NCI-H146 treated with DMSO at 0.1 percent for 48 hours (cell line): Measurements from ENCODE around the gene KIFAP3.

Experiments used
- DNase-seq: peaks from one replicate; lab custom pipeline; 2025; ENCODE audit not compliant: unreplicated experiment; lab: John Stamatoyannopoulos, UW

Gene KIFAP3

GRCh38 chr1:169995993-169996392 lies 78.5 kb downstream of the KIFAP3 start:
- no peak for DNase-seq

DNA sequence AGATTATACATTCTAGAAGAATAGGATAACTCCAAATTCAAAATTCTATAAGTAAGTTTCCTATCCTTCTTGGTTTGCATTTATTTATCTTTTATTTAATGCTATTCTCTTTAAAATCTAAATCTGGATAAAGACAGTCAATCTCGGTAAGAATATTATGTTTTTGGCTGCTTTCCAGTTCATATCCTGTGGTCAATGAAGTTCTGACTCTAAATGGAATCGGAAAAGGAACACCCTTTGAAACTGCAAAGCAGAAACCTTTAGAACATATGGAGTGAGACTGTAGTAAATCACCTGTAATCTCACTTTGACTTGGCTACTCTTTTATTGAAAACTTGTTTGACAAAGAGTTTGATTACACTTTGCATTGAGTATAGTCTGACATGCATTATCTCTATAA lies 85.2 kb downstream of the KIFAP3 start:
- DNase-seq = no peak

GRCh38 chr1:169985757-169986156 lies 88.7 kb downstream of the KIFAP3 start:
- DNase-seq = no peak

DNA sequence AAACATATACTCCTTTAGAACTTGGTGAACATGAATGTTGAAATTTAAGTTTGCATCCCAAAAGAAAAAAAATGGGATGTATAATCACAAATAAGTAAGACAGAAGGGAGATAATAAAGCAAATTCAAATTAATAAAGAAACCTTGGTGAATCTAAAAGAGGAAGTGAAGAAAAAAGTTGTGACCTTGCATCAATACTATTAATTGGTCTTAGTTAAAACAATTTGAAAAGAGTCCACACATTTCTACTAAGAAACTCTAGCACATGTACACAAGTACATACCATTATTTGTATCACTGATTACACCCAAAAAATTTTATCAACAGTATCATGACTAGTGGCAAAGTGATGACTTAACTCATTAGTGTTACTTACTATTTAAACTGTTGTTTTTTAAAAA lies 100.4 kb downstream of the KIFAP3 start:
- DNase-seq = no peak

DNA sequence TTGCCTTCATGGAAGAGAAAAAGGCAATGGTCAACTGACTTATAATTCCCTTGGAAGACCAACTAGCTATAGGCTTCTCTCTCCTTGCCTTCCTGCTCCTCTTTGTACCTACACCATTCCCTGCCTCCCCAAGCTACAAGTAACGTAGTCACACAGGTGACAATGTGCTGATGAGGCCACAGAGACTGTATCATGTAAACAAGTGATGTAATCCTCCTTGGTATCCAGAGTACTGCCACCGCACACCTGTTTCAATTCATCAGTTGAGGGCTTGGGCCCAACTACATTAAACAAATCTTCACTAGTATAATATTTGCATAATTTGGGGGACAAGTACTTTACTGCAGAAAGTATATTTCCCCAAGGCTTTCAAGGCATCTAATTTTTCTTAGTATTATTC lies 104.4 kb downstream of the KIFAP3 start:
- no peak for DNase-seq

- DNase-seq = no peak
Measured at GRCh38 chr1:169968174-169968573, 106.3 kb downstream of the KIFAP3 start.

DNA sequence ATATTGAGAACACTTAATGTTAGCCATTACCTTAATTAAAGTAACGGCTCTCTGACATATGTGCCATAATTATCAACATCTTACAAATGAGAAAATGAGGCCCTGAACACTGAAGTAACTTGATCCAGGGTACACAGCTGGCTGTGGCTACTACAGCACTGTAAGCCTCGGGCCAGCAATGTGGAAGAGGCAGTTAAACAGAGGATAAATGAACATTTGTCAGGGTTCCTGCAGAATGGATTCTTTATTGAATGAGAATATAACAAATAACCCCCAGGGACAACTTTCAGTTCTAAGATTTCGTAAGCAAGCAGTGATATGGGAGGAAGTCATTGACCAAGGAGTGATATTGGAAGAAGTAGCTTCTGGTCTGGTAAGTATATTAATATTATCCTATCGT lies 110.3 kb downstream of the KIFAP3 start:
- DNase-seq = no peak

GRCh38 chr1:169959686-169960085 lies 114.8 kb downstream of the KIFAP3 start:
- no peak for DNase-seq

- no peak for DNase-seq
Measured at GRCh38 chr1:169958987-169959386, 115.5 kb downstream of the KIFAP3 start.

DNA sequence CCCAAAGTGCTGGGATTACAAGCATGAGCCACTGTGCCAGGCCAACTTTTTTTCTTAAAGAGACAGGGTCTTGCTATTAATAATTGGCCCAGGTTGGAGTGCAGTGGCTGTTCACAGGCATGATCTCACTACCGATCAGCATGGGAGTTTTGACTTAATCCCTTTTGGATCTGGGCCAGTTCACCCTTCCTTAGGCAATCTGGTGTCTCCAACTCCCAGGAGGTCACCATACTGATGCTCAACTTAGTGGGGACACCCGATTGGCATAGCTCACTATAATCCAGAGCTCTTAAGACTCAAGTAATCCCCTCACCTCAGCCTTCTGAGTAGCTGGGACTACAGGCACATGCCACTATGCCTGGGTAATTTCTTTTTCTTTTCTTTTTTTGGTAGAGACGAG lies 116.6 kb downstream of the KIFAP3 start:
- DNase-seq = no peak

GRCh38 chr1:169951108-169951507 lies 123.4 kb downstream of the KIFAP3 start:
- DNase-seq = no peak

DNA sequence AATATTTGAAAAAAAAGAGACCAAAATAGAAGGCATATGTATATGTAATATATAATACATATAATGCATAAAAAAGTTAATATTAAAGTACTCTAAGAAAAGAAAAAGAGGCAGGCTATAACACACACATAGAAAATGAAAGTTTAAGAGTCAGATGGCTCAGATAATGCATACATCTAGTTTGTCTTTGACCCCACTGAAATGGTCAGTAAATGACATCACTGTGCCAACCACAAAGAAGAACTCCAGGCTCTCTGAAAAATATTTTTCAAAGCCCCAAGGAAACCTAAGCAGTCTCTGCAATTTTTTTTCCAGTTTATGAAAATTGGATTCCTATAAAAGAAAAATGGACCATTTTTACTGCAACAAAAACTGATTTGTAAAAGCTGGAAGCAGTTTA lies 125.4 kb downstream of the KIFAP3 start:
- no peak for DNase-seq

DNA sequence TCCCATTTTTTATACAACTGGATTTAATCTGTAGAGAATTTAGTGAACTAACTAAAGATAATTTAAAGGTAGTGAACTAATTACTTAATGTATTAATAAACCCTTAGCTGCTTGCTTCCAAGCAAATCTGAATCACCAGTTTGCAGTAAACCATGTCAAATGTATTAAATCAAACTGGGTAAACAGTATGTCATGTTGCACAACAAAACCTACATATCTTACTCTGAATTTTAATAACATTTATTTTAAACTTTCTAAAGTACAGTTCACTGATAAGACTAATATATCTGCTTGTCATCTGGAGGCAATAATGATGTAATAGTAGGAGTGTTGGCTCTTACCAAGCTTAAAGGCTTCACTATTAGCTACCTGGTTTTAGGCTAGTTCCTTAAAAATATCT lies 128.3 kb downstream of the KIFAP3 start:
- DNase-seq = no peak

DNA sequence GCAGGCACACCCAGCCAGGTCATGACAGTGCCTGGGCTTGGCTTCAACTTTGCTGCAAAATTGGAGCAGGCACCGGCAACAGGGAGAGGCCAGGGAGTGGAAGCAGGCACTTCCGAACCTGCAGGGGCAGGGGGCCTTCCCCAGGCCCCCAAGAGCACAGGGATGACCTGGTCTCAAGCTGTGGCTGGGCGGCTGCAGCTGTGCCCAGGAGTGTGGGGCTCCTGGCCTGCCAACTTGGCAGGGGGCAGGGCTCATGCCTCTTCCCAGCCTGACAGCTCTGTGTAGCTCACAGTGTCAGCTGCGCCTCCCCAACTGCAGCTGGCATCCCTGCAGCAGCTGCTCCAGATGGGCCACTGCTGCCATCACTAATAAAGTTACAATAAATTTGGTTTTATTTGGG lies 129.3 kb downstream of the KIFAP3 start:
- no peak for DNase-seq

DNA sequence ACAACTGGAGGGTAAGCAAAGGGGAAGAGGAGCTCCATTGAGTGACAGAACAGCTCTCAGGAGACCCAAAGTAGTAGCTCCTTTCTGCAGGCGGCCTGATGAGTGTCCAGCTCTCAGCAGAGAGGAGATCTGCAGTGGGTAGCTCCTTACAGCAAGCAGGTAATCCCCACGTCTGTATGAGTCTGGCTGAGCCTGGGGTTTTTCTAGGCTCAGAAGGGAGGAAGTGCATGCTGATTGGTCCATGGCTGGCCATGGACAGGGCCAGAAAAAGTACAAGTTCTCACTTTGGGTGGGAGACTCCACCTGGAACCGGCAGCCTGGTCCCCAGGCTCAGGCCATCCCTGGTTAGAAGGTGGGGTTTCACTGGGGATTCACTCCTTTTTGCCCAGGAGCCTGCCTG lies 129.9 kb downstream of the KIFAP3 start:
- no peak for DNase-seq

- DNase-seq = no peak
Measured at GRCh38 chr1:169943963-169944526, 130.4 kb downstream of the KIFAP3 start.

GRCh38 chr1:169941982-169942830 lies 132.3 kb downstream of the KIFAP3 start:
- no peak for DNase-seq

- no peak for DNase-seq
Measured at GRCh38 chr1:169933984-169934725, 140.3 kb downstream of the KIFAP3 start.

GRCh38 chr1:169931795-169932231 lies 142.7 kb downstream of the KIFAP3 start:
- no peak for DNase-seq

GRCh38 chr1:169929210-169929526 lies 145.3 kb downstream of the KIFAP3 start:
- DNase-seq = no peak

DNA sequence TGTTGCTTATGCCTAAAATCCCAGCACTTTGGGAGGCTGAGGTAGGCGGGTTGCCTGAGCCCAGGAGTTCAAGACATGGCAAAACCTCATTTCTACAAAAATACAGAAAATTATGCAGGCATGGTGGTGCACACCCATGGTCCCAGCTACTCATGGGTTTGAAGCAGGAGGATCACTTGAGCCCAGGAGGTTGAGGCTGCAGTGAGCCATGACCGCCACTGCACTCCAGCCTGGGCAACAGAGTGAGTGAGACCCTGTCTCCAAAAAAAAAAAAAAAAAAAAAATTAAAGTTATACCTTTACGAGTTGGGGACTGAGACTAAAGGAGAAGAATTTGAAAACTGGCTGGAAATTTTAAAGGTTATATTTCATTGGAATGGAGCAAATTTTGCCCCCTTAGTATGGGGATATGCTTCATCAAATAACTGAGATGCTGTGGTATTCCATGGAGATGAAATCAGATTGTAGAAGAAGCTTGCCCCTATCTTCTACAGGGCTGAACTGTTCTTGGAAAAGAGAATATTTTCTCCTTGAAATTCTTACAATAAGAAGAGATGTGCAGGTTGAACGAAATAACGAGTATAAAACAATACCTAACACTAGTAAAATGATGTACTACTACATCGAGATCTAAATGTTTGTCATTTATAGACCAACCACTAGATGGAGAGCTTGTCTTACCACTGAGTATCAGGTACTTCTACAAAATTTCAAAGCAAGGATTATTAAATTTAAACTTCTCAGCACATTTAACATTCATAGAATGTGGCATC lies 145.9 kb downstream of the KIFAP3 start:
- peak; percentile 21 for DNase-seq
